HEK293 (cell line): ENCODE data around the gene FCGBP.
"Not testable (repeated sequence)": the region's sequence is repeated elsewhere in the genome, so short reads cannot be mapped to it uniquely, and the experiment has no call there.

Source experiments
- KLF1 ChIP-seq: fragments of 450-650 bp; formaldehyde crosslinking; IDR thresholded peaks from 2 replicates; pipeline ENCODE4 v1.5.1; 2016; ENCODE audit warnings: missing biosample characterization, missing genetic modification characterization
- MEIS1 ChIP-seq: sonication (generic); formaldehyde crosslinking; IDR thresholded peaks from 2 replicates; pipeline ENCODE4 v1.8.1; 2022; ENCODE audit warnings: missing genetic modification reagents, mild to moderate bottlenecking, borderline replicate concordance
- MYNN ChIP-seq: fragments of 450-650 bp; formaldehyde crosslinking; IDR thresholded peaks from 2 replicates; pipeline ENCODE4 v1.5.1; 2016; ENCODE audit warnings: missing biosample characterization, missing genetic modification characterization, borderline replicate concordance
- YY1 ChIP-seq: fragments of 450-650 bp; formaldehyde crosslinking; IDR thresholded peaks from 2 replicates; pipeline ENCODE4 v1.5.1; 2018; ENCODE audit warnings: missing biosample characterization, missing genetic modification characterization
- ZNF175 ChIP-seq: fragments of 450-650 bp; formaldehyde crosslinking; IDR thresholded peaks from 2 replicates; pipeline ENCODE4 v1.5.1; 2016; ENCODE audit warnings: missing biosample characterization, missing genetic modification characterization
- ZNF24 ChIP-seq: fragments of 450-650 bp; formaldehyde crosslinking; IDR thresholded peaks from 2 replicates; pipeline ENCODE4 v1.5.1; 2016; ENCODE audit warnings: missing biosample characterization, missing genetic modification characterization
- ZNF274 ChIP-seq, 2 experiments: fragments of 200-500 bp in 1 of 2; fragments of 450-650 bp in 1 of 2; sonication (Bioruptor generic) in 1 of 2; formaldehyde crosslinking in 1 of 2; IDR thresholded peaks; 2 replicates each; pipeline versions ENCODE4 v1.5.1 to v1.6.1; 2014 to 2016; ENCODE audit warnings: borderline replicate concordance in 1 of 2, inconsistent platforms in 1 of 2, low read length in 1 of 2, missing biosample characterization in 1 of 2, missing genetic modification characterization in 1 of 2
- ZNF354C ChIP-seq: fragments of 450-650 bp; formaldehyde crosslinking; IDR thresholded peaks from 2 replicates; pipeline ENCODE4 v1.5.1; 2016; ENCODE audit warnings: missing biosample characterization, missing genetic modification characterization, low read depth, borderline replicate concordance
- ZNF549 ChIP-seq: fragments of 450-650 bp; IDR thresholded peaks from 2 replicates; pipeline ENCODE4 v1.5.1; 2018; ENCODE audit warnings: missing biosample characterization, missing genetic modification characterization, mild to moderate bottlenecking, inconsistent platforms, moderate library complexity
- ZNF707 ChIP-seq: fragments of 450-650 bp; formaldehyde crosslinking; IDR thresholded peaks from 2 replicates; pipeline ENCODE4 v1.5.1; 2016; ENCODE audit warnings: missing biosample characterization, missing genetic modification characterization
- ZNF843 ChIP-seq: fragments of 450-650 bp; formaldehyde crosslinking; IDR thresholded peaks from 2 replicates; pipeline ENCODE4 v1.5.1; 2016; ENCODE audit warnings: missing biosample characterization, missing genetic modification characterization
- TF ChIP-seq, protein P1 (sequence below): fragments of 450-650 bp; formaldehyde crosslinking; IDR thresholded peaks from 2 replicates; pipeline ENCODE4 v1.5.1; 2016; ENCODE audit warnings: missing biosample characterization, missing genetic modification characterization
- TF ChIP-seq, protein P2 (sequence below): fragments of 450-650 bp; formaldehyde crosslinking; IDR thresholded peaks from 2 replicates; pipeline ENCODE4 v1.5.1; 2016; ENCODE audit warnings: missing biosample characterization, missing genetic modification characterization
- TF ChIP-seq, protein P3 (sequence below): fragments of 450-650 bp; formaldehyde crosslinking; IDR thresholded peaks from 2 replicates; pipeline ENCODE4 v1.5.1; 2016; ENCODE audit warnings: missing biosample characterization, missing genetic modification characterization

DNA sequence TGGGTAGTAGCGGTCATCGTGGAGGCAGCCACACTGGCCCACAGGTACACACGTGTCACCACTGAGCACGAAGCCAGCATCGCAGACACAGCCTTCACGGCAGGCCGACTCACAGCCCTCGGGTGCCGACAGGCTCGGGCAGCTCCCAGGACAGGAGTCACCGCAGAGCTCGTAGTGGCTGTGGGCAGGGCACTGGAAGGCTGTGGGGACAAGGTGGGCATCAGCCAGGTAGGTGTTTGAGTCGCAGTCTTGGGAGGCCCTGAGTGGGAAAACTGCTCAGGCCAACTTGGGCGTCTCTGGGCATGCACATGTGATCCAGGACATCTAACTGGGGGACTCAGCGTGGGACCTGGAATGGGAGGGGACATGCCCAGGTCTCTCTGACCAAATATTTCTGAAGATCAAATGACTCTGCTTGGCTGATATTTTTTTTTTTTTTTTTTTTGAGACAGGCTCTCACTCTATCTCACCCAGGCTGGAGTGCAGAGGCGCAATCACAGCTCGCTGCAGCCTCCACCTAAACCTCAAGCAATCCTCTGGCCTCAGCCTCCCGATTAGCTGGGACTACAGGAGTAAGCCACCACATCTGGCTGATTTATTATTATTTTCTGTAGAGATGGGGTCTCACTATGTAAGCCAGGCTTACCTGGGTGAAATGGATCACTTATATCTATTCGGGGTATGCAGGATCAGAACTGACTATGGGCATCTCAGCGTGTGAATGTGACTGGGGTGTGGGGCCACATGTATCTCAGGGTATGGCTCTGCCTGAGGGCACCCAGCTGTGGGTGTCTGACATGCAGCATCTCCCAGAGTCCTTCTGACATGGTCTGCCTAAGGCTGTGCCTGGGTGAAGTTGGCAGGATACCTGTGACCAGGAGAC, 44.3 kb downstream of the FCGBP start:
- TF ChIP-seq, protein P1, sequence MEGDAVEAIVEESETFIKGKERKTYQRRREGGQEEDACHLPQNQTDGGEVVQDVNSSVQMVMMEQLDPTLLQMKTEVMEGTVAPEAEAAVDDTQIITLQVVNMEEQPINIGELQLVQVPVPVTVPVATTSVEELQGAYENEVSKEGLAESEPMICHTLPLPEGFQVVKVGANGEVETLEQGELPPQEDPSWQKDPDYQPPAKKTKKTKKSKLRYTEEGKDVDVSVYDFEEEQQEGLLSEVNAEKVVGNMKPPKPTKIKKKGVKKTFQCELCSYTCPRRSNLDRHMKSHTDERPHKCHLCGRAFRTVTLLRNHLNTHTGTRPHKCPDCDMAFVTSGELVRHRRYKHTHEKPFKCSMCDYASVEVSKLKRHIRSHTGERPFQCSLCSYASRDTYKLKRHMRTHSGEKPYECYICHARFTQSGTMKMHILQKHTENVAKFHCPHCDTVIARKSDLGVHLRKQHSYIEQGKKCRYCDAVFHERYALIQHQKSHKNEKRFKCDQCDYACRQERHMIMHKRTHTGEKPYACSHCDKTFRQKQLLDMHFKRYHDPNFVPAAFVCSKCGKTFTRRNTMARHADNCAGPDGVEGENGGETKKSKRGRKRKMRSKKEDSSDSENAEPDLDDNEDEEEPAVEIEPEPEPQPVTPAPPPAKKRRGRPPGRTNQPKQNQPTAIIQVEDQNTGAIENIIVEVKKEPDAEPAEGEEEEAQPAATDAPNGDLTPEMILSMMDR (tag by site-specific recombination), result not testable (repeated sequence)
- TF ChIP-seq, protein P2, sequence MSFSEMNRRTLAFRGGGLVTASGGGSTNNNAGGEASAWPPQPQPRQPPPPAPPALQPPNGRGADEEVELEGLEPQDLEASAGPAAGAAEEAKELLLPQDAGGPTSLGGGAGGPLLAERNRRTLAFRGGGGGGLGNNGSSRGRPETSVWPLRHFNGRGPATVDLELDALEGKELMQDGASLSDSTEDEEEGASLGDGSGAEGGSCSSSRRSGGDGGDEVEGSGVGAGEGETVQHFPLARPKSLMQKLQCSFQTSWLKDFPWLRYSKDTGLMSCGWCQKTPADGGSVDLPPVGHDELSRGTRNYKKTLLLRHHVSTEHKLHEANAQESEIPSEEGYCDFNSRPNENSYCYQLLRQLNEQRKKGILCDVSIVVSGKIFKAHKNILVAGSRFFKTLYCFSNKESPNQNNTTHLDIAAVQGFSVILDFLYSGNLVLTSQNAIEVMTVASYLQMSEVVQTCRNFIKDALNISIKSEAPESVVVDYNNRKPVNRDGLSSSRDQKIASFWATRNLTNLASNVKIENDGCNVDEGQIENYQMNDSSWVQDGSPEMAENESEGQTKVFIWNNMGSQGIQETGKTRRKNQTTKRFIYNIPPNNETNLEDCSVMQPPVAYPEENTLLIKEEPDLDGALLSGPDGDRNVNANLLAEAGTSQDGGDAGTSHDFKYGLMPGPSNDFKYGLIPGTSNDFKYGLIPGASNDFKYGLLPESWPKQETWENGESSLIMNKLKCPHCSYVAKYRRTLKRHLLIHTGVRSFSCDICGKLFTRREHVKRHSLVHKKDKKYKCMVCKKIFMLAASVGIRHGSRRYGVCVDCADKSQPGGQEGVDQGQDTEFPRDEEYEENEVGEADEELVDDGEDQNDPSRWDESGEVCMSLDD, result not testable (repeated sequence)
- not testable (repeated sequence) for TF ChIP-seq ZNF274 (IDR thresholded peaks at IDR 0.05; ENCODE audit: low read length); ZNF274 (tag by site-specific recombination; IDR thresholded peaks at IDR 0.05; ENCODE audit: borderline replicate concordance); KLF1 (tag by site-specific recombination); MEIS1 (CRISPR knock-in tag); MYNN (tag by site-specific recombination); ZNF24; ZNF843 (tag by site-specific recombination); ZNF175 (tag by site-specific recombination); YY1 (tag by site-specific recombination); ZNF549 (tag by site-specific recombination); ZNF707 (tag by site-specific recombination); ZNF354C
- TF ChIP-seq, protein P3, sequence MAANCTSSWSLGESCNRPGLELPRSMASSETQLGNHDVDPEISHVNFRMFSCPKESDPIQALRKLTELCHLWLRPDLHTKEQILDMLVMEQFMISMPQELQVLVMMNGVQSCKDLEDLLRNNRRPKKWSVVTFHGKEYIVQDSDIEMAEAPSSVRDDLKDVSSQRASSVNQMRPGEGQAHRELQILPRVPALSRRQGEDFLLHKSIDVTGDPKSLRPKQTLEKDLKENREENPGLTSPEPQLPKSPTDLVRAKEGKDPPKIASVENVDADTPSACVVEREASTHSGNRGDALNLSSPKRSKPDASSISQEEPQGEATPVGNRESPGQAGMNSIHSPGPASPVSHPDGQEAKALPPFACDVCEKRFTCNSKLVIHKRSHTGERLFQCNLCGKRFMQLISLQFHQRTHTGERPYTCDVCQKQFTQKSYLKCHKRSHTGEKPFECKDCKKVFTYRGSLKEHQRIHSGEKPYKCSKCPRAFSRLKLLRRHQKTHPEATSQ, result not testable (repeated sequence)
